ENCODE results near the gene AGO4. TPM values are rescaled to one million over a fixed set of nuclear protein-coding genes. Genes with fewer than 3 reads are reported as not detected.
"Not testable (repeated sequence)": the region's sequence is repeated elsewhere in the genome, so short reads cannot be mapped to it uniquely, and the experiment has no call there.

AGO4 gene
- total and polyA plus RNA-seq, 2 donors (not counting 1 experiment from before 2014, with no cell fraction given) = 10.2 to 25.6 TPM

GRCh38 chr1:35863881-35864625 is 56.2 kb downstream of the AGO4 start:
- Histone ChIP-seq H3K79me2 (ENCODE audit: control insufficient read depth, insufficient read depth, low read length) (no peaks in the 10 kb centered on the region), H3K27ac (ENCODE audit: insufficient read depth, low read length) (no peak overlapping the region), H3K4me2 (ENCODE audit: extremely low read depth, insufficient read depth, low read length) (no peak overlapping the region), H3K4me3 (replicated peaks in 1 of 4; ENCODE audit: control extremely low read depth in 1 of 4, insufficient read depth in 1 of 4, low read depth in 3 of 4, low read length in 4 of 4) (no peak overlapping the region), H2AFZ (ENCODE audit: low read length) (no peak overlapping the region), H3K27me3 (ENCODE audit: control insufficient read depth, insufficient read depth, low read length) (no peaks in the 10 kb centered on the region), H3K9me3 (ENCODE audit: control insufficient read depth, insufficient read depth, low read depth, low read length) (no peaks in the 10 kb centered on the region), H4K20me1 (ENCODE audit: control insufficient read depth, extremely low read depth, insufficient read depth, low read length) (no peaks in the 10 kb centered on the region), H3K4me1 (ENCODE audit: control insufficient read depth, extremely low read depth, insufficient read depth, low read length) (no peaks in the 10 kb centered on the region), H3K36me3 (ENCODE audit: control insufficient read depth, insufficient read depth, low read length) (no peaks in the 10 kb centered on the region), H3K9ac (ENCODE audit: insufficient read depth, low read length) (no peak overlapping the region)
- DNase-seq (ENCODE audit: low read depth in 2 of 2) = no peak
- TF ChIP-seq CTCF (conservative IDR thresholded peaks at IDR 0.05 in 1 of 2, IDR thresholded peaks at IDR 0.05 in 1 of 2; ENCODE audit: low read depth in 1 of 2, low read length in 2 of 2) (no peak), EZH2 (IDR thresholded peaks at IDR 0.05; ENCODE audit: low read length, missing control alignments) (no peak)

- Histone ChIP-seq H3K4me2 (ENCODE audit: extremely low read depth, insufficient read depth, low read length) (no peak overlapping the region), H3K27me3 (ENCODE audit: control insufficient read depth, insufficient read depth, low read length) (no peaks in the 10 kb centered on the region), H3K9ac (ENCODE audit: insufficient read depth, low read length) (no peak overlapping the region), H2AFZ (ENCODE audit: low read length) (no peak overlapping the region), H3K4me3 (replicated peaks in 1 of 4; ENCODE audit: control extremely low read depth in 1 of 4, insufficient read depth in 1 of 4, low read depth in 3 of 4, low read length in 4 of 4) (no peak overlapping the region), H3K27ac (ENCODE audit: insufficient read depth, low read length) (no peak overlapping the region), H3K9me3 (ENCODE audit: control insufficient read depth, insufficient read depth, low read depth, low read length) (no peaks in the 10 kb centered on the region), H3K36me3 (ENCODE audit: control insufficient read depth, insufficient read depth, low read length) (no peaks in the 10 kb centered on the region), H3K79me2 (ENCODE audit: control insufficient read depth, insufficient read depth, low read length) (no peaks in the 10 kb centered on the region), H3K4me1 (ENCODE audit: control insufficient read depth, extremely low read depth, insufficient read depth, low read length) (no peaks in the 10 kb centered on the region), H4K20me1 (ENCODE audit: control insufficient read depth, extremely low read depth, insufficient read depth, low read length) (no peaks in the 10 kb centered on the region)
- DNase-seq (ENCODE audit: low read depth in 2 of 2) = no peak
- TF ChIP-seq EZH2 (IDR thresholded peaks at IDR 0.05; ENCODE audit: low read length, missing control alignments) = no peak
- TF ChIP-seq CTCF (conservative IDR thresholded peaks at IDR 0.05 in 1 of 2, IDR thresholded peaks at IDR 0.05 in 1 of 2; ENCODE audit: low read depth in 1 of 2, low read length in 2 of 2) = no peak
These were observed 57.0 kb downstream of the AGO4 start for GRCh38 chr1:35864813-35865212.

GRCh38 chr1:35866991-35867390 is 59.2 kb downstream of the AGO4 start:
- Histone ChIP-seq H3K79me2 (ENCODE audit: control insufficient read depth, insufficient read depth, low read length) (no peaks in the 10 kb centered on the region), H3K9me3 (ENCODE audit: control insufficient read depth, insufficient read depth, low read depth, low read length) (no peaks in the 10 kb centered on the region), H3K27ac (ENCODE audit: insufficient read depth, low read length) (no peak overlapping the region), H3K36me3 (ENCODE audit: control insufficient read depth, insufficient read depth, low read length) (no peaks in the 10 kb centered on the region), H2AFZ (ENCODE audit: low read length) (no peak overlapping the region), H3K27me3 (ENCODE audit: control insufficient read depth, insufficient read depth, low read length) (no peaks in the 10 kb centered on the region), H3K9ac (ENCODE audit: insufficient read depth, low read length) (no peak overlapping the region), H3K4me1 (ENCODE audit: control insufficient read depth, extremely low read depth, insufficient read depth, low read length) (no peaks in the 10 kb centered on the region), H3K4me2 (ENCODE audit: extremely low read depth, insufficient read depth, low read length) (no peak overlapping the region), H3K4me3 (replicated peaks in 1 of 4; ENCODE audit: control extremely low read depth in 1 of 4, insufficient read depth in 1 of 4, low read depth in 3 of 4, low read length in 4 of 4) (no peak overlapping the region), H4K20me1 (ENCODE audit: control insufficient read depth, extremely low read depth, insufficient read depth, low read length) (no peaks in the 10 kb centered on the region)
- no peak for DNase-seq (ENCODE audit: low read depth in 2 of 2)
- TF ChIP-seq CTCF (conservative IDR thresholded peaks at IDR 0.05 in 1 of 2, IDR thresholded peaks at IDR 0.05 in 1 of 2; ENCODE audit: low read depth in 1 of 2, low read length in 2 of 2) (no peak), EZH2 (IDR thresholded peaks at IDR 0.05; ENCODE audit: low read length, missing control alignments) (no peak)

- not testable (repeated sequence) for H3K9me3 ChIP-seq (ENCODE audit: control insufficient read depth, insufficient read depth, low read depth, low read length); H3K79me2 ChIP-seq (ENCODE audit: control insufficient read depth, insufficient read depth, low read length); H3K27me3 ChIP-seq (ENCODE audit: control insufficient read depth, insufficient read depth, low read length); H3K27ac ChIP-seq (ENCODE audit: insufficient read depth, low read length); H2AFZ ChIP-seq (ENCODE audit: low read length); H3K4me2 ChIP-seq (ENCODE audit: extremely low read depth, insufficient read depth, low read length); H3K9ac ChIP-seq (ENCODE audit: insufficient read depth, low read length); H3K36me3 ChIP-seq (ENCODE audit: control insufficient read depth, insufficient read depth, low read length); H3K4me3 ChIP-seq (replicated peaks in 1 of 4; ENCODE audit: control extremely low read depth in 1 of 4, insufficient read depth in 1 of 4, low read depth in 3 of 4, low read length in 4 of 4); H3K4me1 ChIP-seq (ENCODE audit: control insufficient read depth, extremely low read depth, insufficient read depth, low read length); DNase-seq (ENCODE audit: low read depth in 2 of 2); H4K20me1 ChIP-seq (ENCODE audit: control insufficient read depth, extremely low read depth, insufficient read depth, low read length)
These were observed 61.6 kb downstream of the AGO4 start for GRCh38 chr1:35869245-35869950.

Measured in fibroblast of lung (primary cell).